G401.6 (cell line): ENCODE results near the gene VAC14.
A peak's percentile ranks its signal among the peaks of the same experiment; 100 is the strongest.
"Not testable (repeated sequence)": the region's sequence is repeated elsewhere in the genome, so short reads cannot be mapped to it uniquely, and the experiment has no call there.

Experiments
- FAIRE-seq: peaks from 2 replicates; lab custom pipeline; 2012; peaks lifted over from hg19 to GRCh38; lab: Jason Lieb, UNC

VAC14 gene

GRCh38 chr16:70800781-70801480 is at the start of gene VAC14:
Gene VAC14 (minus strand): TSS chr16:70801158. CDS start chr16:70800900, 258 bp downstream.
- FAIRE-seq = peak; percentile 88

GRCh38 chr16:70823498-70824118 is 22.6 kb upstream of the VAC14 start:
- not testable (repeated sequence) for FAIRE-seq

- FAIRE-seq = not testable (repeated sequence)
Observed at GRCh38 chr16:70822734-70823133, 21.8 kb upstream of the VAC14 start.

- not testable (repeated sequence) for FAIRE-seq
Observed at GRCh38 chr16:70818088-70818487, 17.1 kb upstream of the VAC14 start.

- FAIRE-seq = no peak
Observed at GRCh38 chr16:70809392-70810060, 8.6 kb upstream of the VAC14 start.

GRCh38 chr16:70808371-70808770 is 7.4 kb upstream of the VAC14 start:
- FAIRE-seq = no peak

- FAIRE-seq = no peak
Observed at GRCh38 chr16:70805787-70806186, 4.8 kb upstream of the VAC14 start.

GRCh38 chr16:70805380-70805779 is 4.4 kb upstream of the VAC14 start:
- no peak for FAIRE-seq

- no peak for FAIRE-seq
Observed at GRCh38 chr16:70804734-70805169, 3.8 kb upstream of the VAC14 start.

- FAIRE-seq = no peak
Observed at GRCh38 chr16:70804153-70804733, 3.3 kb upstream of the VAC14 start.

GRCh38 chr16:70803319-70803718 is 2.4 kb upstream of the VAC14 start:
- FAIRE-seq = no peak

- FAIRE-seq = no peak
Observed at GRCh38 chr16:70801611-70802010, 653 bp upstream of the VAC14 start.

- no peak for FAIRE-seq
Observed at GRCh38 chr16:70800311-70800710, 647 bp downstream of the VAC14 start.

- FAIRE-seq = no peak
Observed at GRCh38 chr16:70796301-70796700, 4.7 kb downstream of the VAC14 start.

GRCh38 chr16:70795296-70795912 is 5.6 kb downstream of the VAC14 start:
- FAIRE-seq = no peak

GRCh38 chr16:70793851-70794502 is 7.0 kb downstream of the VAC14 start:
- FAIRE-seq = no peak

- no peak for FAIRE-seq
Observed at GRCh38 chr16:70790815-70791214, 10.1 kb downstream of the VAC14 start.

GRCh38 chr16:70789595-70790447 is 11.1 kb downstream of the VAC14 start:
- FAIRE-seq = no peak

- no peak for FAIRE-seq
Observed at GRCh38 chr16:70788668-70789594, 12.0 kb downstream of the VAC14 start.
